HG03378 (cell line): Measurements from ENCODE around the gene MEOX1.
"Not testable (repeated sequence)": the region's sequence is repeated elsewhere in the genome, so short reads cannot be mapped to it uniquely, and the experiment has no call there.

Experiments
- ATAC-seq: cut with Tn5 transposase; IDR thresholded peaks from one replicate; pipeline ENCODE4 v1.9.1; 2021; ENCODE audit warnings: mild to moderate bottlenecking, moderate library complexity; ENCODE audit not compliant: unreplicated experiment

Gene MEOX1

GRCh38 chr17:43661699-43662412, at the start of gene MEOX1:
MEOX1 (minus strand) TSS chr17:43661922; CDS start chr17:43661534, 388 bp downstream.
- ATAC-seq = no peak

- ATAC-seq = no peak
Observed at GRCh38 chr17:43710101-43710500, 48.4 kb upstream of the MEOX1 start.

GRCh38 chr17:43709210-43709609, 47.5 kb upstream of the MEOX1 start:
- ATAC-seq = no peak

GRCh38 chr17:43707184-43707583, 45.5 kb upstream of the MEOX1 start:
- no peak for ATAC-seq

GRCh38 chr17:43706235-43706634, 44.5 kb upstream of the MEOX1 start:
- ATAC-seq = no peak

GRCh38 chr17:43703630-43704029, 41.9 kb upstream of the MEOX1 start:
- ATAC-seq = no peak

GRCh38 chr17:43702637-43703036, 40.9 kb upstream of the MEOX1 start:
- no peak for ATAC-seq

- ATAC-seq = no peak
Observed at GRCh38 chr17:43701318-43701743, 39.6 kb upstream of the MEOX1 start.

- no peak for ATAC-seq
Observed at GRCh38 chr17:43699438-43699756, 37.7 kb upstream of the MEOX1 start.

- ATAC-seq = no peak
Observed at GRCh38 chr17:43698678-43699437, 37.1 kb upstream of the MEOX1 start.

GRCh38 chr17:43697937-43698336, 36.2 kb upstream of the MEOX1 start:
- no peak for ATAC-seq

- no peak for ATAC-seq
Observed at GRCh38 chr17:43696891-43697290, 35.2 kb upstream of the MEOX1 start.

- no peak for ATAC-seq
Observed at GRCh38 chr17:43695970-43696865, 34.5 kb upstream of the MEOX1 start.

- ATAC-seq = peak; percentile 44
Observed at GRCh38 chr17:43694081-43694870, 32.6 kb upstream of the MEOX1 start.

- no peak for ATAC-seq
Observed at GRCh38 chr17:43691317-43691693, 29.6 kb upstream of the MEOX1 start.

- ATAC-seq = no peak
Observed at GRCh38 chr17:43690624-43691316, 29.0 kb upstream of the MEOX1 start.

- no peak for ATAC-seq
Observed at GRCh38 chr17:43689814-43690213, 28.1 kb upstream of the MEOX1 start.

- no peak for ATAC-seq
Observed at GRCh38 chr17:43689131-43689530, 27.4 kb upstream of the MEOX1 start.

- not testable (repeated sequence) for ATAC-seq
Observed at GRCh38 chr17:43686957-43687356, 25.2 kb upstream of the MEOX1 start.
